Retinal pigment epithelial cell (primary cell): ENCODE measurements around the gene DACH1.

Experiments used
- DNase-seq: peaks from one replicate; pipeline ENCODE4 v3.0.0-alpha.2; 2010; ENCODE audit warnings: low read depth
- H3K4me3 ChIP-seq: 2 replicates; pipeline ENCODE4 v1.5.1; 2011; ENCODE audit warnings: mild to moderate bottlenecking, low read length, control low read depth, moderate library complexity
- CTCF ChIP-seq: conservative IDR thresholded peaks from 2 replicates; pipeline ENCODE4 v1.5.1; 2011; ENCODE audit warnings: low read depth, low read length, control low read depth, inconsistent platforms

DACH1 gene

GRCh38 chr13:71587817-71588216 is 279.2 kb downstream of the DACH1 start:
- H3K4me3 ChIP-seq = no peak overlapping the region
- no peak for TF ChIP-seq CTCF
- DNase-seq = no peak

- DNase-seq = no peak
- TF ChIP-seq CTCF = no peak
- no peak overlapping the region for H3K4me3 ChIP-seq
Measured at GRCh38 chr13:71587193-71587592, 279.8 kb downstream of the DACH1 start.

GRCh38 chr13:71583581-71583980 is 283.4 kb downstream of the DACH1 start:
- no peak overlapping the region for H3K4me3 ChIP-seq
- no peak for DNase-seq
- TF ChIP-seq CTCF = no peak

- no peak for TF ChIP-seq CTCF
- no peak overlapping the region for H3K4me3 ChIP-seq
- no peak for DNase-seq
Measured at GRCh38 chr13:71580614-71581013, 286.4 kb downstream of the DACH1 start.

- no peak overlapping the region for H3K4me3 ChIP-seq
- DNase-seq = peak; percentile 19
- no peak for TF ChIP-seq CTCF
Measured at GRCh38 chr13:71578048-71578447, 289.0 kb downstream of the DACH1 start.

GRCh38 chr13:71577127-71577526 is 289.9 kb downstream of the DACH1 start:
- H3K4me3 ChIP-seq = no peak overlapping the region
- peak; percentile 83 for DNase-seq
- peak; percentile 1 for TF ChIP-seq CTCF

GRCh38 chr13:71576571-71576970 is 290.4 kb downstream of the DACH1 start:
- H3K4me3 ChIP-seq = no peak overlapping the region
- DNase-seq = no peak

More at GRCh38 chr13:71576571-71576970, 290.4 kb downstream of the DACH1 start:
- TF ChIP-seq CTCF = no peak
